NCI-H2107 (cell line): ENCODE results near the gene MYB.

Experiments
- DNase-seq: peaks from one replicate; lab custom pipeline; 2025; lab: John Stamatoyannopoulos, UW

The MYB gene

GRCh38 chr6:135251498-135252441 is 70.7 kb downstream of the MYB start:
- DNase-seq = no peak

GRCh38 chr6:135254471-135254870 is 73.4 kb downstream of the MYB start:
- no peak for DNase-seq

- no peak for DNase-seq
Measured at GRCh38 chr6:135256866-135257265, 75.8 kb downstream of the MYB start.

GRCh38 chr6:135257631-135258405 is 76.7 kb downstream of the MYB start:
- no peak for DNase-seq

GRCh38 chr6:135258970-135259369 is 77.9 kb downstream of the MYB start:
- DNase-seq = no peak

- DNase-seq = no peak
Measured at GRCh38 chr6:135260612-135261011, 79.5 kb downstream of the MYB start.

GRCh38 chr6:135261872-135262725 is 81.0 kb downstream of the MYB start:
- DNase-seq = no peak

GRCh38 chr6:135265278-135265677 is 84.2 kb downstream of the MYB start:
- no peak for DNase-seq

- DNase-seq = no peak
Measured at GRCh38 chr6:135266675-135267074, 85.6 kb downstream of the MYB start.

- no peak for DNase-seq
Measured at GRCh38 chr6:135267085-135267484, 86.0 kb downstream of the MYB start.

- DNase-seq = no peak
Measured at GRCh38 chr6:135268263-135268662, 87.2 kb downstream of the MYB start.

- no peak for DNase-seq
Measured at GRCh38 chr6:135268740-135269139, 87.6 kb downstream of the MYB start.
